ENCODE data around the gene HAP1.

GRCh38 chr17:41731836-41732235, 2.6 kb downstream of the HAP1 start:
- TF ChIP-seq, protein P1, sequence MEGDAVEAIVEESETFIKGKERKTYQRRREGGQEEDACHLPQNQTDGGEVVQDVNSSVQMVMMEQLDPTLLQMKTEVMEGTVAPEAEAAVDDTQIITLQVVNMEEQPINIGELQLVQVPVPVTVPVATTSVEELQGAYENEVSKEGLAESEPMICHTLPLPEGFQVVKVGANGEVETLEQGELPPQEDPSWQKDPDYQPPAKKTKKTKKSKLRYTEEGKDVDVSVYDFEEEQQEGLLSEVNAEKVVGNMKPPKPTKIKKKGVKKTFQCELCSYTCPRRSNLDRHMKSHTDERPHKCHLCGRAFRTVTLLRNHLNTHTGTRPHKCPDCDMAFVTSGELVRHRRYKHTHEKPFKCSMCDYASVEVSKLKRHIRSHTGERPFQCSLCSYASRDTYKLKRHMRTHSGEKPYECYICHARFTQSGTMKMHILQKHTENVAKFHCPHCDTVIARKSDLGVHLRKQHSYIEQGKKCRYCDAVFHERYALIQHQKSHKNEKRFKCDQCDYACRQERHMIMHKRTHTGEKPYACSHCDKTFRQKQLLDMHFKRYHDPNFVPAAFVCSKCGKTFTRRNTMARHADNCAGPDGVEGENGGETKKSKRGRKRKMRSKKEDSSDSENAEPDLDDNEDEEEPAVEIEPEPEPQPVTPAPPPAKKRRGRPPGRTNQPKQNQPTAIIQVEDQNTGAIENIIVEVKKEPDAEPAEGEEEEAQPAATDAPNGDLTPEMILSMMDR (IDR thresholded peaks at IDR 0.05; ENCODE audit: low read depth, low read length), result no peak
- no peak for TF ChIP-seq POLR2A (IDR thresholded peaks at IDR 0.05; ENCODE audit: extremely low read depth, insufficient read length)

Measured in NB4 (cell line).